Chondrocyte (in vitro differentiated cells): Measurements from ENCODE around the gene APLF. TPM values are rescaled to one million over a fixed set of nuclear protein-coding genes. Genes with fewer than 3 reads are reported as not detected.

ENCODE experiments used
- DNase-seq: peaks from one replicate; pipeline ENCODE4 v3.0.0; 2021; ENCODE audit warnings: mixed read lengths, low spot score
- H3K27ac Mint-ChIP-seq: one replicate; pipeline ENCODE4 v1.8.0; 2021; ENCODE audit warnings: mild to moderate bottlenecking, moderate library complexity, mixed read lengths; ENCODE audit not compliant: unreplicated experiment
- H3K27me3 Mint-ChIP-seq: 2 replicates; pipeline ENCODE4 v1.8.0; 2021; ENCODE audit warnings: low read depth, mixed read lengths
- H3K36me3 Mint-ChIP-seq: 2 replicates; pipeline ENCODE4 v1.8.0; 2021; ENCODE audit warnings: low read depth, mixed read lengths
- H3K4me1 Mint-ChIP-seq: 2 replicates; pipeline ENCODE4 v1.8.0; 2021; ENCODE audit warnings: low read depth, mild to moderate bottlenecking, mixed read lengths
- H3K4me3 Mint-ChIP-seq: one replicate; pipeline ENCODE4 v1.8.0; 2021; ENCODE audit warnings: mild to moderate bottlenecking, moderate library complexity, mixed read lengths; ENCODE audit not compliant: unreplicated experiment
- H3K9me3 Mint-ChIP-seq: 2 replicates; pipeline ENCODE4 v1.8.0; 2021; ENCODE audit warnings: low read depth, mixed read lengths
- CTCF ChIP-seq: fragments of 200-600 bp; sonication (generic); IDR thresholded peaks from 2 replicates; pipeline ENCODE4 v1.5.0; 2021; ENCODE audit warnings: antibody characterized with exemption, mild to moderate bottlenecking, moderate library complexity
- total RNA-seq: library from RNA; stranded (reverse); gene quantifications from 3 replicates; pipeline ENCODE4 v1.2.1, GENCODE V29; 2021

The APLF gene
- total RNA-seq, 1 donor from 2014 or later, result 3.9 TPM

- DNase-seq, result no peak
- H3K4me1 Mint-ChIP-seq, result no peaks in the 10 kb centered on the region
- TF ChIP-seq CTCF, result no peak
- peaks cover 9% of the 10 kb centered on the region for H3K36me3 Mint-ChIP-seq
- H3K9me3 Mint-ChIP-seq, result peaks cover 5% of the 10 kb centered on the region
- H3K4me3 Mint-ChIP-seq, result no peak overlapping the region
- no peaks in the 10 kb centered on the region for H3K27me3 Mint-ChIP-seq
- H3K27ac Mint-ChIP-seq, result no peak overlapping the region
Measured at GRCh38 chr2:68506170-68506569, 38.8 kb downstream of the APLF start.

GRCh38 chr2:68512326-68512725 lies 44.9 kb downstream of the APLF start:
- Mint-ChIP-seq H3K27ac (no peak overlapping the region), H3K27me3 (no peaks in the 10 kb centered on the region), H3K4me1 (no peaks in the 10 kb centered on the region), H3K36me3 (peaks cover 5% of the 10 kb centered on the region), H3K4me3 (no peak overlapping the region), H3K9me3 (peaks cover 7% of the 10 kb centered on the region)
- no peak for TF ChIP-seq CTCF
- DNase-seq, result no peak

- TF ChIP-seq CTCF, result no peak
- Mint-ChIP-seq H3K4me1 (no peaks in the 10 kb centered on the region), H3K36me3 (peaks cover 5% of the 10 kb centered on the region), H3K27ac (no peak overlapping the region), H3K27me3 (no peaks in the 10 kb centered on the region), H3K9me3 (peaks cover 7% of the 10 kb centered on the region), H3K4me3 (no peak overlapping the region)
- DNase-seq, result no peak
Measured at GRCh38 chr2:68512966-68513365, 45.6 kb downstream of the APLF start.

GRCh38 chr2:68514316-68514929 lies 47.0 kb downstream of the APLF start:
- Mint-ChIP-seq H3K27me3 (no peaks in the 10 kb centered on the region), H3K4me1 (no peaks in the 10 kb centered on the region), H3K9me3 (peaks cover 2% of the 10 kb centered on the region), H3K36me3 (no peaks in the 10 kb centered on the region), H3K27ac (no peak overlapping the region), H3K4me3 (no peak overlapping the region)
- TF ChIP-seq CTCF, result no peak
- DNase-seq, result no peak

GRCh38 chr2:68516051-68516955 lies 48.9 kb downstream of the APLF start:
- no peak for DNase-seq
- Mint-ChIP-seq H3K4me3 (no peak overlapping the region), H3K27me3 (no peaks in the 10 kb centered on the region), H3K27ac (no peak overlapping the region), H3K36me3 (peaks cover 2% of the 10 kb centered on the region), H3K4me1 (no peaks in the 10 kb centered on the region), H3K9me3 (peaks cover 9% of the 10 kb centered on the region)
- TF ChIP-seq CTCF, result no peak
